Measurements from ENCODE around the gene XRRA1. TPM values are rescaled to one million over a fixed set of nuclear protein-coding genes. Genes with fewer than 3 reads are reported as not detected.

Gene XRRA1
- total and polyA plus RNA-seq, 12 donors, result 3.1 to 50.2 (median 12.2) TPM

- H3K27me3 ChIP-seq, result no peaks in the 10 kb centered on the region
- peaks cover 0 to 17% of the 10 kb centered on the region in 2 donors for H3K36me3 ChIP-seq (replicated peaks in 1 of 2)
- no peak for DNase-seq
- intact Hi-C loops (cut with DNase I), result loop anchor here in 1 of 2 donors (5.0 kb wide), 1 partner anchor 100 kb away; no protein-coding TSS in a partner anchor
- H3K9me3 ChIP-seq (replicated peaks in 1 of 3), result no peaks in the 10 kb centered on the region
- WGBS, 4 donors, result 79 to 82% (median 80%) methylated on average over 5 of the region's 5 CpGs
- no peak overlapping the region for H3K4me3 ChIP-seq
- no peak for TF ChIP-seq CTCF (IDR thresholded peaks at IDR 0.05)
- H3K4me1 ChIP-seq (replicated peaks in 1 of 2), result no peaks in the 10 kb centered on the region
- no peak overlapping the region for H3K27ac ChIP-seq
These were observed 16.7 kb downstream of the XRRA1 start for GRCh38 chr11:74932169-74932568.

- DNase-seq, result peak; percentile 75 to 92 (median 82)
- 57 to 61% (median 58%) methylated on average over 8 of the region's 8 CpGs for WGBS, 4 donors
- no peaks in the 10 kb centered on the region for H3K9me3 ChIP-seq (replicated peaks in 1 of 3)
- no peaks in the 10 kb centered on the region for H3K4me1 ChIP-seq (replicated peaks in 1 of 2)
- intact Hi-C loops (cut with DNase I), result loop anchor here (5.0 kb wide), 3 partner anchors 103 to 278 kb away; no protein-coding TSS in a partner anchor
- H3K4me3 ChIP-seq, result no peak overlapping the region
- no peak overlapping the region for H3K27ac ChIP-seq
- no peaks in the 10 kb centered on the region for H3K27me3 ChIP-seq
- peaks cover 0 to 7% of the 10 kb centered on the region in 2 donors for H3K36me3 ChIP-seq (replicated peaks in 1 of 2)
- TF ChIP-seq CTCF (IDR thresholded peaks at IDR 0.05) (peak; percentile 78 to 92 (median 90)), POLR2A (IDR thresholded peaks at IDR 0.05) (no peak)
These were observed 19.2 kb downstream of the XRRA1 start for GRCh38 chr11:74929431-74930363.

DNA sequence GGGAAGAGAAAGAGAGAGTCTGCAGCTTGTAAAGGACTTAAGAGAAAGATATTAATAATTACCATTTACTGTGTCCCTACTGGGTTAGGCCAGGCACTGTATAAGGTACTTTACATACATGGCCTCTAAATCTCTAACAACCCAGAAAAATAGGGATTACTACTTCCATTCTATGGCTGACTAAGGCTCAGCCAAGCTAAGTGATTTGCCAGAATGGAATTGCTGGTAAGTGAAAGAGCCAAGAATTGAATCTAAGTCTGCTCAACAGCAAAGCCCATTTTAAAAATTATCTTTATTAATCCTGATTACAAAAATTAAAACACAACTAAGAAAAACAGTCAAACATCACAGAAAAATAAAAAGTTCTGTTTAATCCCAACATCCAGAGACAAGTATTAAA is 21.4 kb downstream of the XRRA1 start:
- no peaks in the 10 kb centered on the region for H3K9me3 ChIP-seq (replicated peaks in 1 of 3)
- TF ChIP-seq POLR2A (IDR thresholded peaks at IDR 0.05) (no peak), CTCF (IDR thresholded peaks at IDR 0.05) (no peak)
- H3K4me3 ChIP-seq, result no peak overlapping the region
- H3K27me3 ChIP-seq, result no peaks in the 10 kb centered on the region
- no peaks in the 10 kb centered on the region for H3K36me3 ChIP-seq (replicated peaks in 1 of 2)
- H3K4me1 ChIP-seq (replicated peaks in 1 of 2), result no peaks in the 10 kb centered on the region
- DNase-seq, result no peak
- no peak overlapping the region for H3K27ac ChIP-seq
- intact Hi-C loops (cut with DNase I), result loop anchor here in 1 of 2 donors (5.0 kb wide), 3 partner anchors 105 to 280 kb away; no protein-coding TSS in a partner anchor

GRCh38 chr11:74926304-74927030 is 22.4 kb downstream of the XRRA1 start:
- DNase-seq, result no peak
- no peak for TF ChIP-seq POLR2A (IDR thresholded peaks at IDR 0.05)
- no peak for TF ChIP-seq CTCF (IDR thresholded peaks at IDR 0.05)
- Histone ChIP-seq H3K27ac (no peak overlapping the region), H3K36me3 (replicated peaks in 1 of 2) (no peaks in the 10 kb centered on the region), H3K9me3 (replicated peaks in 1 of 3) (no peaks in the 10 kb centered on the region), H3K4me1 (replicated peaks in 1 of 2) (no peaks in the 10 kb centered on the region), H3K27me3 (no peaks in the 10 kb centered on the region), H3K4me3 (no peak overlapping the region)
- 87 to 94% (median 91%) methylated on average over 8 of the region's 8 CpGs for WGBS, 4 donors
- intact Hi-C loops (cut with DNase I), result loop anchor here in 1 of 2 donors (5.0 kb wide), 3 partner anchors 106 to 281 kb away; no protein-coding TSS in a partner anchor
